ENCODE data around the gene RPRD2. TPM values are rescaled to one million over a fixed set of nuclear protein-coding genes. Genes with fewer than 3 reads are reported as not detected.

RPRD2 gene
- total and polyA plus RNA-seq, 7 donors: 5.0 to 33.7 (median 22.1) TPM

- DNase-seq: no peak
- H3K27me3 ChIP-seq (ENCODE audit: insufficient read depth in 3 of 3, low read length in 2 of 3): no peaks in the 10 kb centered on the region
- H3K4me1 ChIP-seq: no peaks in the 10 kb centered on the region
- H3K36me3 ChIP-seq (ENCODE audit: insufficient read depth in 1 of 2, low read depth in 1 of 2): peaks cover 0 to 79% of the 10 kb centered on the region in 2 donors
- no peak for ATAC-seq
- WGBS, 3 donors: 97 to 98% (median 97%) methylated on average over 1 of the region's 1 CpG
- no peak for TF ChIP-seq CTCF (IDR thresholded peaks at IDR 0.05)
- no peaks in the 10 kb centered on the region for H3K9me3 ChIP-seq
- no peak overlapping the region for H3K4me3 ChIP-seq
- H3K27ac ChIP-seq: no peak overlapping the region
- intact Hi-C loops (cut with DNase I): loop anchor here in 1 of 2 donors (5.0 kb wide), 1 partner anchor 823 kb away; no protein-coding TSS in a partner anchor
Observed at GRCh38 chr1:150444232-150444631, 80.3 kb downstream of the RPRD2 start.

DNA sequence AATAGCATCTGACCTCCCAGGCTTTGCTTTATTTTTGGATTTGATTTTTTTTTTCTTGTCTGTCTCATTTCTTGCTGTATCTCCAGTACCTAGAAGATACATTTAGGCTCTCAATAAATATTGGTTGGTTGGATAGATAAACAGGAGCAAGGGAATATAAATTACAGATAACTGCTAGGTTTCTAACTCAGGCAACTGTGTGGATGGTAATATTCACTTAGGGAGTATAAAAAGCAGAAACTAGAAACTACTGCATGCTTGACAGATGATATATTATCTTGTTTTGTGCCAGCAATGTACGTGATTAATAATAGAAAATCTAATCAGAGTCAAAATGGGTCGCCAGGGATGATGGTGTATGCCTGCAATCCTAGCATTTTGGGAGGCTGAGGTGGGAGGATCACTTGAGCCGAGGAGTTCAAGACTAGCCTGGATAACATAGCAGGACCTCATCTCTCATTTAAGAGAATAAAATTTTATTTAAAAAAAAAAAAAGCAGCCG lies 92.2 kb downstream of the RPRD2 start:
- DNase-seq (no peak), ATAC-seq (peak in 2 of 4 donors; percentile 58 to 79)
- intact Hi-C loops (cut with DNase I): no loop called here
- no peak overlapping the region for H3K4me3 ChIP-seq
- TF ChIP-seq CTCF (IDR thresholded peaks at IDR 0.05): no peak
- H3K27ac ChIP-seq: peak overlapping the region; percentile 13
- H3K27me3 ChIP-seq (ENCODE audit: insufficient read depth in 3 of 3, low read length in 2 of 3): no peaks in the 10 kb centered on the region
- peaks cover 4 to 42% of the 10 kb centered on the region in 2 donors for H3K36me3 ChIP-seq (ENCODE audit: insufficient read depth in 1 of 2, low read depth in 1 of 2)
- peaks cover 11% of the 10 kb centered on the region for H3K4me1 ChIP-seq
- H3K9me3 ChIP-seq: no peaks in the 10 kb centered on the region
- 43 to 61% (median 47%) methylated on average over 4 of the region's 4 CpGs for WGBS, 3 donors

DNA sequence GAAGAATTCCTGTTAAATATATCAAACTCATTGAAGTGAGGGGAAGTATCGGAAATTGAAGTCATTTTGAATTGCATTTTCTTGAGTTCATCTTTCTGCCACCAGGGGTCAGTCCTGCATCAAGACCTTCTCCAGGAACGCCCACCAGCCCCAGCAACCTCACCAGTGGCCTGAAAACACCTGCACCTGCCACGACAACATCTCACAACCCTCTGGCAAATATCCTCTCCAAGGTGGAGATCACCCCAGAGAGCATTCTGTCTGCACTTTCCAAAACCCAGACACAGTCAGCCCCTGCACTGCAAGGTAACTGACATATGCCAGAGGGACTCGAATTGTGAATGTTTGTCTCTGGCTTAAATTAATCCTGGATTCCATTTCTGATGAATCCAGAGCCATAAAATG lies 100.5 kb downstream of the RPRD2 start:
- DNase-seq (peak; percentile 40 to 70), ATAC-seq (peak; percentile 78 to 82 (median 81))
- WGBS, 3 donors: 25 to 36% (median 35%) methylated on average over 4 of the region's 4 CpGs
- H3K27ac ChIP-seq: no peak overlapping the region
- peaks cover 3 to 66% of the 10 kb centered on the region in 2 donors for H3K36me3 ChIP-seq (ENCODE audit: insufficient read depth in 1 of 2, low read depth in 1 of 2)
- TF ChIP-seq CTCF (IDR thresholded peaks at IDR 0.05): peak; percentile 77
- no peaks in the 10 kb centered on the region for H3K9me3 ChIP-seq
- no peaks in the 10 kb centered on the region for H3K4me1 ChIP-seq
- no peak overlapping the region for H3K4me3 ChIP-seq
- intact Hi-C loops (cut with DNase I): loop anchor here (1.0 to 5.0 kb wide), 2 partner anchors 68 to 69 kb away; no protein-coding TSS in a partner anchor
- no peaks in the 10 kb centered on the region for H3K27me3 ChIP-seq (ENCODE audit: insufficient read depth in 3 of 3, low read length in 2 of 3)

DNA sequence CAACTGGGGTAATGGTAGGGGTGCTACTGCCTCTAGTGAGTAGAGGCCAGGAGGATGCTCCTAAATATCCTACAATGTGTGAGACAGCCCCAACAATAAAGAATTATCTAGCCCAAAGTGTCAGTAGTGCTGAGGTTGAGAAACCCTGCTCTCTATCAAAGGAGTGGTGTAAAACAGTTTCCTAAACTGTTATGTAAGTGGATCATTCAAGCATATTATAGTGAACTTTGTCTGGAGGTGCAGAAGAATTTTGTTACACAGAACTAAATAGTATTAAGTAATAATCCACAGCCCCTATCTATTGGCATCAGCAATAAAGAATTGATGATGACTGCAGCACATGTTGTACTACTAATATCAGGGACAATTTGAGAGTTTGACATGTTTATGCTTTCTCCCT lies 103.0 kb downstream of the RPRD2 start:
- no peak overlapping the region for H3K27ac ChIP-seq
- DNase-seq: no peak
- no peaks in the 10 kb centered on the region for H3K4me1 ChIP-seq
- H3K27me3 ChIP-seq (ENCODE audit: insufficient read depth in 3 of 3, low read length in 2 of 3): no peaks in the 10 kb centered on the region
- H3K4me3 ChIP-seq: no peak overlapping the region
- no peak for TF ChIP-seq CTCF (IDR thresholded peaks at IDR 0.05)
- intact Hi-C loops (cut with DNase I): loop anchor here in 1 of 2 donors (5.0 kb wide), 1 partner anchor 90 kb away; no protein-coding TSS in a partner anchor
- H3K9me3 ChIP-seq: no peaks in the 10 kb centered on the region
- peaks cover 2 to 64% of the 10 kb centered on the region in 2 donors for H3K36me3 ChIP-seq (ENCODE audit: insufficient read depth in 1 of 2, low read depth in 1 of 2)
- ATAC-seq: no peak

- Histone ChIP-seq H3K9me3 (no peaks in the 10 kb centered on the region), H3K4me3 (no peak overlapping the region), H3K27ac (peak overlapping the region; percentile 13), H3K4me1 (peaks cover 16% of the 10 kb centered on the region), H3K27me3 (ENCODE audit: insufficient read depth in 3 of 3, low read length in 2 of 3) (no peaks in the 10 kb centered on the region), H3K36me3 (ENCODE audit: insufficient read depth in 1 of 2, low read depth in 1 of 2) (peaks cover 2 to 59% of the 10 kb centered on the region in 2 donors)
- intact Hi-C loops (cut with DNase I): loop anchor here in 1 of 2 donors (5.0 kb wide), 1 partner anchor 88 kb away; no protein-coding TSS in a partner anchor
- no peak for ATAC-seq
- no peak for DNase-seq
- no peak for TF ChIP-seq CTCF (IDR thresholded peaks at IDR 0.05)
- WGBS, 3 donors: 26 to 47% (median 27%) methylated on average over 1 of the region's 1 CpG
Observed at GRCh38 chr1:150469291-150469690, 105.3 kb downstream of the RPRD2 start.
